ENCODE results near the gene CABLES2.

GRCh38 chr20:62410746-62411478 is 3.8 kb upstream of the CABLES2 start:
- TF ChIP-seq CTCF (IDR thresholded peaks at IDR 0.05; ENCODE audit: low read depth, low read length, poor library complexity, severe bottlenecking) (no peak), EZH2phosphoT487 (IDR thresholded peaks at IDR 0.05; ENCODE audit: borderline replicate concordance, low read length) (no peak)
